GM12878 (cell line): ENCODE measurements around the gene SCUBE3. TPM values are rescaled to one million over a fixed set of nuclear protein-coding genes. Genes with fewer than 3 reads are reported as not detected.

Experiments used
- ATAC-seq: fragments of 200-7000 bp; cut with Tn5 transposase; 3 replicates; pipeline ENCODE4 v1.9.1; 2020; ENCODE audit warnings: mild to moderate bottlenecking, moderate library complexity
- BruUV-seq: library from RNA; stranded (reverse); fragments of 400-500 nt; replicated peaks from 2 replicates; lab custom pipeline; 2021; lab: Mats Ljungman, UMichigan
- CTCF ChIA-PET: fragments of 300-600 bp; sonication (Branson Sonifier 250); formaldehyde crosslinking; extraction: SDS; loops from one replicate; lab custom pipeline; 2021; ENCODE audit warnings: inconsistent platforms; lab: Yijun Ruan, JAX
- POLR2A ChIA-PET: fragments of 350-600 bp; formaldehyde crosslinking; extraction: SDS; loops from one replicate; lab custom pipeline; 2021; ENCODE audit warnings: inconsistent platforms; lab: Charles Lee
- RAD21 ChIA-PET: fragments of 300-600 bp; sonication (Branson Sonifier 250); formaldehyde crosslinking; loops from one replicate; lab custom pipeline; 2023; ENCODE audit warnings: antibody characterized with exemption; ENCODE audit not compliant: unreplicated experiment; lab: Charles Lee
- SMC1A ChIA-PET: fragments of 300-600 bp; sonication (Branson Sonifier 250); formaldehyde crosslinking; loops from one replicate; lab custom pipeline; 2023; ENCODE audit not compliant: unreplicated experiment, uncharacterized antibody; lab: Charles Lee
- DNase-seq: peaks from one replicate; pipeline ENCODE4 v3.0.0-alpha.2; 2011; ENCODE audit warnings: low read depth, low spot score
- FAIRE-seq: peaks from 3 replicates; lab custom pipeline; 2011; peaks lifted over from hg19 to GRCh38; lab: Jason Lieb, UNC
- H2AFZ ChIP-seq: 2 replicates; pipeline ENCODE4 v1.6.0; 2011; ENCODE audit warnings: low read depth, low read length, control low read depth; ENCODE audit not compliant: control insufficient read depth
- H3K27ac ChIP-seq: 2 replicates; pipeline ENCODE4 v1.5.1; 2011; ENCODE audit warnings: control low read depth; ENCODE audit not compliant: control insufficient read depth, insufficient read depth
- H3K27me3 ChIP-seq, 2 experiments: replicated peaks in 1 of 2; 2 replicates each; pipeline versions ENCODE4 v1.6.0 to v1.6.1; 2011; ENCODE audit warnings: low read length in 1 of 2; ENCODE audit not compliant: control insufficient read depth in 2 of 2, insufficient read depth in 2 of 2
- H3K36me3 ChIP-seq, 2 experiments: 2 replicates each; pipeline ENCODE4 v1.5.1; 2011; ENCODE audit warnings: low read length in 1 of 2; ENCODE audit not compliant: control insufficient read depth in 2 of 2, insufficient read depth in 2 of 2
- H3K4me1 ChIP-seq: 2 replicates; pipeline ENCODE4 v1.6.1; 2011; ENCODE audit warnings: mild to moderate bottlenecking, low read length, moderate library complexity, mixed read lengths; ENCODE audit not compliant: control insufficient read depth, insufficient read depth
- H3K4me2 ChIP-seq: 2 replicates; pipeline ENCODE4 v1.6.0; 2011; ENCODE audit warnings: control low read depth; ENCODE audit not compliant: control insufficient read depth, insufficient read depth
- H3K4me3 ChIP-seq: fragments of 200-600 bp; sonication (generic); 2 replicates; pipeline ENCODE4 v1.5.1; 2016
- H3K79me2 ChIP-seq: 2 replicates; pipeline ENCODE4 v1.6.0; 2011; ENCODE audit warnings: low read length; ENCODE audit not compliant: control insufficient read depth, insufficient read depth
- H3K9ac ChIP-seq: 2 replicates; pipeline ENCODE4 v1.8.0; 2011; ENCODE audit warnings: low read length, control low read depth, mixed read lengths; ENCODE audit not compliant: control insufficient read depth, insufficient read depth
- H3K9me3 ChIP-seq: replicated peaks from 3 replicates; pipeline ENCODE4 v1.5.1; 2011; ENCODE audit warnings: mild to moderate bottlenecking, low read length; ENCODE audit not compliant: control insufficient read depth, insufficient read depth
- H4K20me1 ChIP-seq: 2 replicates; pipeline ENCODE4 v1.6.0; 2011; ENCODE audit not compliant: control insufficient read depth, insufficient read depth
- BRCA1 ChIP-seq: IDR thresholded peaks from 2 replicates; pipeline ENCODE4 v1.6.1; 2011; ENCODE audit warnings: low read depth, low read length, improper control_type of control experiment
- ESRRA ChIP-seq: IDR thresholded peaks from 2 replicates; pipeline ENCODE4 v1.6.1; 2012; ENCODE audit warnings: mild to moderate bottlenecking, low read length, improper control_type of control experiment
- SP1 ChIP-seq: IDR thresholded peaks from one replicate; pipeline ENCODE4 v1.6.1; 2011; ENCODE audit warnings: low read depth, low read length
- WGBS: methylation state at CpG from one replicate; pipeline ENCODE4 v1.1.6; 2016; ENCODE audit warnings: low lambda C conversion rate; ENCODE audit not compliant: insufficient replicate concordance, insufficient coverage; ENCODE audit errors: missing lambda C conversion rate; 5-methylcytosine and 5-hydroxymethylcytosine counted together
- in situ Hi-C: fragments of 300-500 bp; cut with MboI; formaldehyde crosslinking; loops from 9 replicates; pipeline ENCODE4 v1.14.3; 2018; ENCODE audit warnings: mixed read lengths
- intact Hi-C: fragments of 100-400 bp; cut with micrococcal nuclease; formaldehyde crosslinking; loops from one replicate; pipeline ENCODE4 v1.14.2; 2022; ENCODE audit not compliant: unreplicated experiment
- polyA plus RNA-seq, 11 experiments: library from polyadenylated mRNA; depleted of rRNA in 4 of 11; unstranded in 6 of 11; stranded (reverse) in 5 of 11; fragments of >200 nt; fragmentation: Nextera tagmentation in 4 of 11; fragmentation: Illumina TruSeq in 1 of 11; extraction: Ambion mirVana in 4 of 11; extraction: Trizol in 1 of 11; gene quantifications; 1 replicate in 1 of 11; 2 replicates in 10 of 11; pipeline versions ENCODE4 v1.2.1 to v1.2.3, GENCODE V29; 2011 to 2016; ENCODE audit warnings: inconsistent platforms in 2 of 11, missing spikeins in 2 of 11, low read depth in 1 of 11
- total RNA-seq, 4 experiments: library from RNA; depleted of rRNA in 3 of 4; stranded (reverse); fragments of >200 nt in 3 of 4; fragmentation: Illumina TruSeq in 1 of 4; extraction: Trizol in 1 of 4; gene quantifications; 2 replicates each; pipeline versions ENCODE4 v1.2.1 to v1.2.3, GENCODE V29; 2013 to 2021
- TF ChIP-seq, protein P1 (sequence below): fragments of 450-650 bp; IDR thresholded peaks from 2 replicates; pipeline ENCODE4 v1.6.1; 2017; ENCODE audit warnings: mild to moderate bottlenecking, moderate library complexity
- TF ChIP-seq, protein P2 (sequence below): IDR thresholded peaks from 2 replicates; pipeline ENCODE4 v1.6.1; 2012; ENCODE audit warnings: low read depth, low read length, improper control_type of control experiment
- TF ChIP-seq, protein P3 (sequence below): fragments of 450-650 bp; IDR thresholded peaks from 2 replicates; pipeline ENCODE4 v1.6.1; 2017; ENCODE audit warnings: low read depth, mild to moderate bottlenecking, moderate library complexity

Gene SCUBE3
- total and polyA plus RNA-seq, 10 of the 15 experiments (the other 5 are each of a cell fraction or from before 2014, with no cell fraction given) = under 0.01 to 0.20 (median 0.07) TPM; not detected in 4

DNA sequence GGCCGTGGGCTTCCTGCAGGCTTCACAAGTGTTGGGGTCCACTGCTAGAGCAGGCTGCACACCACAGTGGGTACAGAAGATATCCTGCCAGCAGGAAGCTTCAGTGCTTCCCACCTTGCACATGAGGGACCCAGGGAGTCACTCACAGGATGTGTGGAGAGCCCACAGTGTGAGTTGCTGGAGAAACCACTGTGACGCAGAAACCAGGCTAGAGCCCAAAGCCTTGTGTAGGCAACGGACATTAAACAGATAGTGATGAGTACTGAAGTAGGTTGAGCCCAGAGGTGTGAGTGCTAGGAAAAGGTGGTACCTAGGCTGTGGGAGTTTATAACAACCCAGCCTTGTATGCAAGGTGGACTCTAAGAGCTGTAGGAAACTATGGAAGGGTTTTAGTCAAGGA, 65.0 kb downstream of the SCUBE3 start:
- H3K9ac ChIP-seq = no peak overlapping the region
- in situ Hi-C loops = no loop called here
- no peaks in the 10 kb centered on the region for H3K27me3 ChIP-seq
- RAD21 ChIA-PET = no interaction called here
- BruUV-seq = no TSS peak
- peaks cover 0 to 8% of the 10 kb centered on the region in 2 experiments; a peak in 1 of 4 replicates for H3K36me3 ChIP-seq
- POLR2A ChIA-PET = interaction anchor here (0.5 to 0.8 kb wide), 3 partner anchors 12 to 1612 kb away, joined by 3 to 5 read pairs (median 3); no protein-coding TSS in a partner anchor
- H3K79me2 ChIP-seq = no peaks in the 10 kb centered on the region
- FAIRE-seq = no peak
- TF ChIP-seq, protein P1, sequence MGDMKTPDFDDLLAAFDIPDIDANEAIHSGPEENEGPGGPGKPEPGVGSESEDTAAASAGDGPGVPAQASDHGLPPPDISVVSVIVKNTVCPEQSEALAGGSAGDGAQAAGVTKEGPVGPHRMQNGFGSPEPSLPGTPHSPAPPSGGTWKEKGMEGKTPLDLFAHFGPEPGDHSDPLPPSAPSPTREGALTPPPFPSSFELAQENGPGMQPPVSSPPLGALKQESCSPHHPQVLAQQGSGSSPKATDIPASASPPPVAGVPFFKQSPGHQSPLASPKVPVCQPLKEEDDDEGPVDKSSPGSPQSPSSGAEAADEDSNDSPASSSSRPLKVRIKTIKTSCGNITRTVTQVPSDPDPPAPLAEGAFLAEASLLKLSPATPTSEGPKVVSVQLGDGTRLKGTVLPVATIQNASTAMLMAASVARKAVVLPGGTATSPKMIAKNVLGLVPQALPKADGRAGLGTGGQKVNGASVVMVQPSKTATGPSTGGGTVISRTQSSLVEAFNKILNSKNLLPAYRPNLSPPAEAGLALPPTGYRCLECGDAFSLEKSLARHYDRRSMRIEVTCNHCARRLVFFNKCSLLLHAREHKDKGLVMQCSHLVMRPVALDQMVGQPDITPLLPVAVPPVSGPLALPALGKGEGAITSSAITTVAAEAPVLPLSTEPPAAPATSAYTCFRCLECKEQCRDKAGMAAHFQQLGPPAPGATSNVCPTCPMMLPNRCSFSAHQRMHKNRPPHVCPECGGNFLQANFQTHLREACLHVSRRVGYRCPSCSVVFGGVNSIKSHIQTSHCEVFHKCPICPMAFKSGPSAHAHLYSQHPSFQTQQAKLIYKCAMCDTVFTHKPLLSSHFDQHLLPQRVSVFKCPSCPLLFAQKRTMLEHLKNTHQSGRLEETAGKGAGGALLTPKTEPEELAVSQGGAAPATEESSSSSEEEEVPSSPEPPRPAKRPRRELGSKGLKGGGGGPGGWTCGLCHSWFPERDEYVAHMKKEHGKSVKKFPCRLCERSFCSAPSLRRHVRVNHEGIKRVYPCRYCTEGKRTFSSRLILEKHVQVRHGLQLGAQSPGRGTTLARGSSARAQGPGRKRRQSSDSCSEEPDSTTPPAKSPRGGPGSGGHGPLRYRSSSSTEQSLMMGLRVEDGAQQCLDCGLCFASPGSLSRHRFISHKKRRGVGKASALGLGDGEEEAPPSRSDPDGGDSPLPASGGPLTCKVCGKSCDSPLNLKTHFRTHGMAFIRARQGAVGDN = no peak
- TF ChIP-seq SP1 = no peak
- TF ChIP-seq, protein P2, sequence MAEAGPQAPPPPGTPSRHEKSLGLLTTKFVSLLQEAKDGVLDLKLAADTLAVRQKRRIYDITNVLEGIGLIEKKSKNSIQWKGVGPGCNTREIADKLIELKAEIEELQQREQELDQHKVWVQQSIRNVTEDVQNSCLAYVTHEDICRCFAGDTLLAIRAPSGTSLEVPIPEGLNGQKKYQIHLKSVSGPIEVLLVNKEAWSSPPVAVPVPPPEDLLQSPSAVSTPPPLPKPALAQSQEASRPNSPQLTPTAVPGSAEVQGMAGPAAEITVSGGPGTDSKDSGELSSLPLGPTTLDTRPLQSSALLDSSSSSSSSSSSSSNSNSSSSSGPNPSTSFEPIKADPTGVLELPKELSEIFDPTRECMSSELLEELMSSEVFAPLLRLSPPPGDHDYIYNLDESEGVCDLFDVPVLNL = no peak
- TF ChIP-seq ESRRA = no peak
- TF ChIP-seq, protein P3, sequence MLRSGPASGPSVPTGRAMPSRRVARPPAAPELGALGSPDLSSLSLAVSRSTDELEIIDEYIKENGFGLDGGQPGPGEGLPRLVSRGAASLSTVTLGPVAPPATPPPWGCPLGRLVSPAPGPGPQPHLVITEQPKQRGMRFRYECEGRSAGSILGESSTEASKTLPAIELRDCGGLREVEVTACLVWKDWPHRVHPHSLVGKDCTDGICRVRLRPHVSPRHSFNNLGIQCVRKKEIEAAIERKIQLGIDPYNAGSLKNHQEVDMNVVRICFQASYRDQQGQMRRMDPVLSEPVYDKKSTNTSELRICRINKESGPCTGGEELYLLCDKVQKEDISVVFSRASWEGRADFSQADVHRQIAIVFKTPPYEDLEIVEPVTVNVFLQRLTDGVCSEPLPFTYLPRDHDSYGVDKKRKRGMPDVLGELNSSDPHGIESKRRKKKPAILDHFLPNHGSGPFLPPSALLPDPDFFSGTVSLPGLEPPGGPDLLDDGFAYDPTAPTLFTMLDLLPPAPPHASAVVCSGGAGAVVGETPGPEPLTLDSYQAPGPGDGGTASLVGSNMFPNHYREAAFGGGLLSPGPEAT = no peak
- TF ChIP-seq BRCA1 = no peak
- CTCF ChIA-PET = no interaction called here
- WGBS = 100% methylated on average over 3 of the region's 3 CpGs
- no peak overlapping the region for H3K4me3 ChIP-seq
- ATAC-seq = no peak
- H2AFZ ChIP-seq = no peak overlapping the region
- no peak overlapping the region for H3K27ac ChIP-seq
- no peak for DNase-seq
- no peaks in the 10 kb centered on the region for H3K9me3 ChIP-seq
- intact Hi-C loops = no loop called here
- H4K20me1 ChIP-seq = no peaks in the 10 kb centered on the region
- SMC1A ChIA-PET = interaction anchor here (1.8 kb wide), 1 partner anchor 15 kb away, joined by 7 read pairs; no protein-coding TSS in a partner anchor
- H3K4me2 ChIP-seq = no peak overlapping the region
- H3K4me1 ChIP-seq = no peaks in the 10 kb centered on the region
